ENCODE data around the gene CELSR1. TPM values are rescaled to one million over a fixed set of nuclear protein-coding genes. Genes with fewer than 3 reads are reported as not detected.

The CELSR1 gene
- total and polyA plus RNA-seq, 2 donors from 2014 or later: 15.7 to 49.9 TPM

GRCh38 chr22:46402505-46402904 is 134.9 kb downstream of the CELSR1 start:
- FAIRE-seq: no peak
- Histone ChIP-seq H3K9me3 (ENCODE audit: control insufficient read depth in 2 of 3, insufficient read depth in 1 of 3, low read length in 3 of 3) (no peaks in the 10 kb centered on the region), H3K27ac (ENCODE audit: low read depth in 2 of 2, low read length in 2 of 2) (no peak overlapping the region), H3K4me3 (ENCODE audit: low read length in 3 of 3) (no peak overlapping the region), H3K9ac (ENCODE audit: low read length in 3 of 3) (no peak overlapping the region), H3K4me1 (ENCODE audit: control insufficient read depth in 2 of 3, insufficient read depth in 2 of 3, low read depth in 1 of 3, low read length in 3 of 3) (no peaks in the 10 kb centered on the region), H3K27me3 (ENCODE audit: control insufficient read depth, insufficient read depth, low read length) (no peaks in the 10 kb centered on the region), H3K36me3 (ENCODE audit: control insufficient read depth in 2 of 3, insufficient read depth in 3 of 3, low read length in 3 of 3) (peaks cover 0 to 4% (median 0%) of the 10 kb centered on the region in 3 donors)
- no peak for DNase-seq
- TF ChIP-seq, protein P1, sequence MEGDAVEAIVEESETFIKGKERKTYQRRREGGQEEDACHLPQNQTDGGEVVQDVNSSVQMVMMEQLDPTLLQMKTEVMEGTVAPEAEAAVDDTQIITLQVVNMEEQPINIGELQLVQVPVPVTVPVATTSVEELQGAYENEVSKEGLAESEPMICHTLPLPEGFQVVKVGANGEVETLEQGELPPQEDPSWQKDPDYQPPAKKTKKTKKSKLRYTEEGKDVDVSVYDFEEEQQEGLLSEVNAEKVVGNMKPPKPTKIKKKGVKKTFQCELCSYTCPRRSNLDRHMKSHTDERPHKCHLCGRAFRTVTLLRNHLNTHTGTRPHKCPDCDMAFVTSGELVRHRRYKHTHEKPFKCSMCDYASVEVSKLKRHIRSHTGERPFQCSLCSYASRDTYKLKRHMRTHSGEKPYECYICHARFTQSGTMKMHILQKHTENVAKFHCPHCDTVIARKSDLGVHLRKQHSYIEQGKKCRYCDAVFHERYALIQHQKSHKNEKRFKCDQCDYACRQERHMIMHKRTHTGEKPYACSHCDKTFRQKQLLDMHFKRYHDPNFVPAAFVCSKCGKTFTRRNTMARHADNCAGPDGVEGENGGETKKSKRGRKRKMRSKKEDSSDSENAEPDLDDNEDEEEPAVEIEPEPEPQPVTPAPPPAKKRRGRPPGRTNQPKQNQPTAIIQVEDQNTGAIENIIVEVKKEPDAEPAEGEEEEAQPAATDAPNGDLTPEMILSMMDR (IDR thresholded peaks at IDR 0.05; ENCODE audit: borderline replicate concordance, extremely low read depth, insufficient read depth): no peak
- intact Hi-C loops (cut with DNase I): no loop called here

DNA sequence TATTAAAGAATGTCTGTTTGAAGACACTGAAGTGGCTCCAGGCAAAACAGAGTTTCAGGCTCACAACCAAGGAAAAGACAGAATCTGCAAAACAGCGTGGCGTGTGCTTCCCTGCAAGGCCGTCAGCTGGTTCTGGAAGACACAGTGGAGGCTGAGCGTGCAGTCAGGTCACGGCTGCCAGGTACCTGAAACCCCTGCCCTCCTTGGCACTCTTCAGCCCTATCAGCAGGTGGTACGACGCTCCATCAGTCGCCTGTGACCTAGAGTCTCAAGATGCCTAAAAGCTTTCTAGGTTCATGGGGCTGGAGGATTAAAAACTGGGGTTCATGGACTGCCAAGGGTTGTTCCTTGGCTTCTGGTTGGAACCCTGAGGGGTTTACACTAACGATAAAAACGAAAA is 136.1 kb downstream of the CELSR1 start:
- Histone ChIP-seq H3K4me3 (ENCODE audit: low read length in 3 of 3) (no peak overlapping the region), H3K9ac (ENCODE audit: low read length in 3 of 3) (no peak overlapping the region), H3K27me3 (ENCODE audit: control insufficient read depth, insufficient read depth, low read length) (no peaks in the 10 kb centered on the region), H3K4me1 (ENCODE audit: control insufficient read depth in 2 of 3, insufficient read depth in 2 of 3, low read depth in 1 of 3, low read length in 3 of 3) (no peaks in the 10 kb centered on the region), H3K27ac (ENCODE audit: low read depth in 2 of 2, low read length in 2 of 2) (no peak overlapping the region), H3K9me3 (ENCODE audit: control insufficient read depth in 2 of 3, insufficient read depth in 1 of 3, low read length in 3 of 3) (no peaks in the 10 kb centered on the region), H3K36me3 (ENCODE audit: control insufficient read depth in 2 of 3, insufficient read depth in 3 of 3, low read length in 3 of 3) (peaks cover 0 to 4% (median 0%) of the 10 kb centered on the region in 3 donors)
- TF ChIP-seq, protein P1 (IDR thresholded peaks at IDR 0.05; ENCODE audit: borderline replicate concordance, extremely low read depth, insufficient read depth): no peak
- intact Hi-C loops (cut with DNase I): no loop called here
- DNase-seq (peak in 1 of 5 donors; percentile 46), FAIRE-seq (no peak)

DNA sequence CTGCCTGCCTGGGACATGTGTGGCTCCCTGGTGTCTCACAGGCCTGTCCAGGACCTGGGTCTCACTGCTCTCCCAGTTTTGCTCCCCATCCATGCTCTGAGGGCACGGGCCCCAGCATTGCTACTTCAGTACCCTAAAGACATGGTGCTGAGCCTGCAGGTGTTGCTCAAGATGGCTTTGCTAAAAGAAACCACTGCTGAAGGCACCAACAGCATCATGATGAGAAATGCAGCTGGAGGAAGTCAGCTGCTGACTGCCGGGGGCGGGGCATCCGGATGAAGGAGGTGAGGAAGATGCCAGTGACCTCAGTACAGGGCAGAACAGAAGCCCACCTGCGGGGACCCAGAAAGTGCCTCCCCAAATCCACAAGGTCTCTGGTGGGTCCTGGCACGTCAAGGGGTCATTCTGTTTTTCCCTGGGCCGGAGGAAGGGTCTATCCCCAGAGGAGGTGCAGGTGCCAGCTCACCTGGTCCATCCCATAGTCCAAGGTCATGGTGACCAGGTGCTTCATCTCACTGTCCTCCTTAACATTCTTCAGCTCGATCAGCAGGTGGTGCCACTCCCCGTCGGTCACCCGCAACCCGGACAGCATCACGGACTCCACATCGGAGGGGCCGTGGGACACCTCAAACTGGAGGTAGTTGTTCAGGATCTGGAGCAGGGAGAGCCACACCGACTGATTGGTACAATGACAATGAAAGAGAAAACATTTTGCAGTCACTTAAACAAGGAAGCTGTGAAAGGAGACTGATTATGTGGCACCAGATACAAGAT is 138.0 kb downstream of the CELSR1 start:
- DNase-seq (no peak), FAIRE-seq (no peak)
- no peaks in the 10 kb centered on the region for H3K27me3 ChIP-seq (ENCODE audit: control insufficient read depth, insufficient read depth, low read length)
- TF ChIP-seq, protein P1 (IDR thresholded peaks at IDR 0.05; ENCODE audit: borderline replicate concordance, extremely low read depth, insufficient read depth): no peak
- no peak overlapping the region for H3K27ac ChIP-seq (ENCODE audit: low read depth in 2 of 2, low read length in 2 of 2)
- no peaks in the 10 kb centered on the region for H3K4me1 ChIP-seq (ENCODE audit: control insufficient read depth in 2 of 3, insufficient read depth in 2 of 3, low read depth in 1 of 3, low read length in 3 of 3)
- no peak overlapping the region for H3K9ac ChIP-seq (ENCODE audit: low read length in 3 of 3)
- intact Hi-C loops (cut with DNase I): no loop called here
- no peaks in the 10 kb centered on the region for H3K9me3 ChIP-seq (ENCODE audit: control insufficient read depth in 2 of 3, insufficient read depth in 1 of 3, low read length in 3 of 3)
- H3K4me3 ChIP-seq (ENCODE audit: low read length in 3 of 3): no peak overlapping the region
- H3K36me3 ChIP-seq (ENCODE audit: control insufficient read depth in 2 of 3, insufficient read depth in 3 of 3, low read length in 3 of 3): peaks cover 0 to 7% (median 0%) of the 10 kb centered on the region in 3 donors

All from kidney (tissue), 14 donors.